ENCODE measurements around the gene L3MBTL4.

Gene L3MBTL4

GRCh38 chr18:6365385-6365784 is 49.3 kb downstream of the L3MBTL4 start:
- H3K36me3 Mint-ChIP-seq, result no peaks in the 10 kb centered on the region
- ATAC-seq (ENCODE audit: low read depth) (no peak), DNase-seq (ENCODE audit: low spot score in 2 of 2) (no peak)
- no peaks in the 10 kb centered on the region for H3K9me3 Mint-ChIP-seq
- H3K4me3 Mint-ChIP-seq, result no peak overlapping the region
- H3K27ac Mint-ChIP-seq, result no peak overlapping the region
- H3K4me1 Mint-ChIP-seq, result peaks cover 2% of the 10 kb centered on the region
- no peaks in the 10 kb centered on the region for H3K27me3 Mint-ChIP-seq

- no peak overlapping the region for H3K27ac Mint-ChIP-seq
- peaks cover 2% of the 10 kb centered on the region for H3K4me1 Mint-ChIP-seq
- DNase-seq (ENCODE audit: low spot score in 2 of 2), result no peak
- no peaks in the 10 kb centered on the region for H3K9me3 Mint-ChIP-seq
- no peak overlapping the region for H3K4me3 Mint-ChIP-seq
- no peaks in the 10 kb centered on the region for H3K27me3 Mint-ChIP-seq
- no peak for ATAC-seq (ENCODE audit: low read depth)
- no peaks in the 10 kb centered on the region for H3K36me3 Mint-ChIP-seq
These were observed 51.5 kb downstream of the L3MBTL4 start for GRCh38 chr18:6363216-6363615.

GRCh38 chr18:6362559-6363129 is 52.1 kb downstream of the L3MBTL4 start:
- no peak overlapping the region for H3K27ac Mint-ChIP-seq
- H3K4me3 Mint-ChIP-seq, result no peak overlapping the region

GRCh38 chr18:6357668-6358067 is 57.0 kb downstream of the L3MBTL4 start:
- Mint-ChIP-seq H3K27me3 (no peaks in the 10 kb centered on the region), H3K4me3 (no peak overlapping the region), H3K36me3 (no peaks in the 10 kb centered on the region), H3K27ac (no peak overlapping the region), H3K9me3 (no peaks in the 10 kb centered on the region), H3K4me1 (no peaks in the 10 kb centered on the region)
- no peak for ATAC-seq (ENCODE audit: low read depth)
- no peak for DNase-seq (ENCODE audit: low spot score in 2 of 2)

More at GRCh38 chr18:6362559-6363129, 52.1 kb downstream of the L3MBTL4 start:
- Mint-ChIP-seq H3K4me1 (peaks cover 2% of the 10 kb centered on the region), H3K9me3 (no peaks in the 10 kb centered on the region), H3K36me3 (no peaks in the 10 kb centered on the region), H3K27me3 (no peaks in the 10 kb centered on the region)
- no peak for DNase-seq (ENCODE audit: low spot score in 2 of 2)
- no peak for ATAC-seq (ENCODE audit: low read depth)

DNA sequence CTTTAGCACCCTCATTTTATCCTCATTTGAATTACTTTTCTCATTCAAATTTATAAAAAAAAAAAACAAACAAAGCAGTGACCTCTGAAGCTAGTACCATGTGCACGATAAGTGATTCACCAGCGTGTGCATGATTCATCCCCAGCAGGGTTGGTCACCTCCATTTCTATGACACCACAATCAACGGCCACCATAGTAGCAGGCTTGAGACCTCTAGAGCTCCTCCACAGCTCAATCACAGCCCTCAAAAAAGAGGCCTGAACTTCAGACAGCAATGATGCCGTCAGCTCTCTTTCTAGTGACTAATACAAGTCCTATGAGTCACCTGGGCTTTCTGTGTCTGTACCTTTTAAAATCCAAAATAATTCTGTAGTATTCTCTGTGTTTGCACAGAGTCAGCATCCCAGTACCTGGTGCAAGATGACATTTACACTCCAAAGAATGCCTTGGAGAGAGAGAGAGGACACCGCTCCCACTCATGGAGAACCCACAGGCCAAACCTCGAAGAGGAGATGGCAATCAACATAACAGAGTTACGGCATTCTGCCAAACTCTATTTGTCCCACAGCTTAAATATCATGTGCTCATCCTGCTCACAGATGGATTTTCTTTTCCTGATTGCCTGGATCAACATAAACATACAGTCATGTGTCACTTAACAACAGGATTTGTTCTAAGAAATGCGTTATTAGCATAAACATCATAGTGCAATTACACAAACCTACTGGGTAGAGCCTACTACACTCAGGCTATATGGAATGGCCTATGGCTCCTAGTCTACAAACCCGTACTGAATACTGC is 58.7 kb downstream of the L3MBTL4 start:
- Mint-ChIP-seq H3K36me3 (no peaks in the 10 kb centered on the region), H3K4me1 (no peaks in the 10 kb centered on the region), H3K27ac (no peak overlapping the region), H3K27me3 (no peaks in the 10 kb centered on the region), H3K4me3 (no peak overlapping the region), H3K9me3 (peaks cover 2% of the 10 kb centered on the region)
- DNase-seq (ENCODE audit: low spot score in 2 of 2) (no peak), ATAC-seq (ENCODE audit: low read depth) (no peak)

GRCh38 chr18:6352275-6352674 is 62.4 kb downstream of the L3MBTL4 start:
- no peak for ATAC-seq (ENCODE audit: low read depth)
- H3K9me3 Mint-ChIP-seq, result peaks cover 2% of the 10 kb centered on the region
- no peak overlapping the region for H3K27ac Mint-ChIP-seq
- DNase-seq (ENCODE audit: low spot score in 2 of 2), result no peak
- H3K36me3 Mint-ChIP-seq, result no peaks in the 10 kb centered on the region
- no peaks in the 10 kb centered on the region for H3K27me3 Mint-ChIP-seq
- no peak overlapping the region for H3K4me3 Mint-ChIP-seq
- H3K4me1 Mint-ChIP-seq, result no peaks in the 10 kb centered on the region

DNA sequence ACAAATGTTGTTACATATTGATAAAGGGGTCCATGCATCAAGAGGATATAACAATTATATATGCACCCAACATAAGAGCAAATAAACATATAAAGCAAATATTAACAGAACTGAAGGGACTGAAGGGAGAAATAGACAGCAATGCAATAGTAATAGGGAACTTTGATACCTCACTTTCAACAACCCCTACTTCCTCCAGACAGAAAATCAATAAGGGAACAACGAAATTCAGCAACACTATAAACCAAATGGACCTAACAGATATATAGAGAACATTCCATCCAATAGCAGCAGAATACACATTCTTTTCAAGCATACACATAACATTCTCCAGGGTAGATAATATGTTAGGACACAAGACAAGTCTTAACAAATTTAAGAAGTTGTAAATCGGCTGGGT is 71.7 kb downstream of the L3MBTL4 start:
- H3K27ac Mint-ChIP-seq, result no peak overlapping the region

DNA sequence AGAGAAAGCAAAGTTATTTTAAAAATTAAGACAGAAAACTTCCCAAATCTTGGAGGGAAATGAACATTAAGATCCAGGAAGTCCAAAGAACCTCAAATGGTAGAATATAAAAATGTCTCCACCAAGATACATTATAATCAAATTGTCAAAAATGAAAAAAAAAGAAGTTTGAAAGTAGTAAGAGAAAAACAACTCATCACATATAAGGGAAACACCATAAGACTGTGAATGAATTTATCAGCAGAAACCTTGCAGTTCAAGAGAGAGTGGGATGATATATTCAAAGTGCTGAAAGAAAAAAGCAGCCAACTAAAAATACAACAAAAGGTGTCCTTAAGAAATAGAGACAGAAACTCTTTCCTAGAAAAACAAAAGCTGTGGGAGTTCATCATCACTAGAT is 73.0 kb downstream of the L3MBTL4 start:
- Mint-ChIP-seq H3K27ac (no peak overlapping the region), H3K27me3 (no peaks in the 10 kb centered on the region), H3K36me3 (peaks cover 2% of the 10 kb centered on the region), H3K9me3 (peaks cover 12% of the 10 kb centered on the region), H3K4me3 (no peak overlapping the region), H3K4me1 (no peaks in the 10 kb centered on the region)
- ATAC-seq (ENCODE audit: low read depth), result no peak
- DNase-seq (ENCODE audit: low spot score in 2 of 2), result no peak

More for the DNA sequence above, 71.7 kb downstream of the L3MBTL4 start:
- H3K36me3 Mint-ChIP-seq, result no peaks in the 10 kb centered on the region
- ATAC-seq (ENCODE audit: low read depth), result no peak
- peaks cover 11% of the 10 kb centered on the region for H3K9me3 Mint-ChIP-seq
- H3K4me1 Mint-ChIP-seq, result no peaks in the 10 kb centered on the region
- H3K4me3 Mint-ChIP-seq, result no peak overlapping the region
- H3K27me3 Mint-ChIP-seq, result no peaks in the 10 kb centered on the region
- no peak for DNase-seq (ENCODE audit: low spot score in 2 of 2)

GRCh38 chr18:6341303-6341702 is 73.4 kb downstream of the L3MBTL4 start:
- peaks cover 12% of the 10 kb centered on the region for H3K9me3 Mint-ChIP-seq
- no peaks in the 10 kb centered on the region for H3K27me3 Mint-ChIP-seq
- H3K36me3 Mint-ChIP-seq, result peaks cover 2% of the 10 kb centered on the region
- no peak overlapping the region for H3K27ac Mint-ChIP-seq
- DNase-seq (ENCODE audit: low spot score in 2 of 2), result no peak
- no peak for ATAC-seq (ENCODE audit: low read depth)
- H3K4me3 Mint-ChIP-seq, result no peak overlapping the region
- H3K4me1 Mint-ChIP-seq, result no peaks in the 10 kb centered on the region

- H3K4me1 Mint-ChIP-seq, result no peaks in the 10 kb centered on the region
- ATAC-seq (ENCODE audit: low read depth) (no peak), DNase-seq (ENCODE audit: low spot score in 2 of 2) (no peak)
- H3K4me3 Mint-ChIP-seq, result no peak overlapping the region
- H3K27me3 Mint-ChIP-seq, result no peaks in the 10 kb centered on the region
- H3K36me3 Mint-ChIP-seq, result peaks cover 2% of the 10 kb centered on the region
- no peak overlapping the region for H3K27ac Mint-ChIP-seq
- peaks cover 13% of the 10 kb centered on the region for H3K9me3 Mint-ChIP-seq
These were observed 74.6 kb downstream of the L3MBTL4 start for GRCh38 chr18:6340121-6340520.

DNA sequence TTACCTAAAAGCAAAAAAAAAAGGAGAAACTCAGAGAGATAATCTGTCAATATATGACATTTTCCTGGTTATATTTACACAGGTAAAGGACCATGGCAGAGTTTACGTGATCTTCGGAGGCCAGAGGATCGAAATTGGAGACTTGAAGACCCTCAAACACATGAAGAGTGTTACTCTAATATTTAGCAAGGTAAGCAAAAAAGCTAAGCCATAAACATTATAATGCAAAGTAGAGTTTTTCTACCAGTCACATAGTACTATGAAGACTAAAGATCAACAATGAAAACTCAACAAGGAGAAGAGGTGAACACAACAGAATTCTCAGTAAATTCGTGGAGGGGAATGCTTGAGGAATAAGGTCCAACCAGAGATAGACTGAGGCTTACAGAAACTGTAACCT is 78.5 kb downstream of the L3MBTL4 start:
- H3K27me3 Mint-ChIP-seq, result no peaks in the 10 kb centered on the region
- H3K4me3 Mint-ChIP-seq, result no peak overlapping the region
- no peaks in the 10 kb centered on the region for H3K4me1 Mint-ChIP-seq
- H3K27ac Mint-ChIP-seq, result no peak overlapping the region
- peaks cover 11% of the 10 kb centered on the region for H3K9me3 Mint-ChIP-seq
- no peak for DNase-seq (ENCODE audit: low spot score in 2 of 2)
- ATAC-seq (ENCODE audit: low read depth), result no peak
- peaks cover 2% of the 10 kb centered on the region for H3K36me3 Mint-ChIP-seq

DNA sequence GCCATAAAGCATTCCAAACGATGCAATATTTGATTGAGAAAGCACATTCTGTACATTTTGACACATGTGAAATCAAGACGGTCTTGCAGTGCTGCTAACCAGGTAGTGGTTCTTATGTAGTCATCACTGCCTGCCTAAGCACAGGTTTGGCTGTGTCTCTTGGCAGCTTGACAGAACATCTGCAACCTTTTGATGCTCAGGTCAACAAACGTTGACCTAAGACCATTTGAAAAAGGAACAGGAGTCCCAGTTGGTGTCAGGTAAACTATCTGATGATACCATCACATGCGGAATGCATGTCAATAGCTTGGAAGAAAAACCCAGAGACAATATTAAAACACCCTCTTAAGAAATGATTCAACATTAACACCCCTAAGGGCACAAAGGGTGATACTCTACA is 80.7 kb downstream of the L3MBTL4 start:
- H3K4me3 Mint-ChIP-seq, result no peak overlapping the region
- peaks cover 4% of the 10 kb centered on the region for H3K36me3 Mint-ChIP-seq
- no peak overlapping the region for H3K27ac Mint-ChIP-seq
- H3K27me3 Mint-ChIP-seq, result no peaks in the 10 kb centered on the region
- DNase-seq (ENCODE audit: low spot score in 2 of 2) (no peak), ATAC-seq (ENCODE audit: low read depth) (no peak)
- H3K4me1 Mint-ChIP-seq, result no peaks in the 10 kb centered on the region
- peaks cover 12% of the 10 kb centered on the region for H3K9me3 Mint-ChIP-seq

DNA sequence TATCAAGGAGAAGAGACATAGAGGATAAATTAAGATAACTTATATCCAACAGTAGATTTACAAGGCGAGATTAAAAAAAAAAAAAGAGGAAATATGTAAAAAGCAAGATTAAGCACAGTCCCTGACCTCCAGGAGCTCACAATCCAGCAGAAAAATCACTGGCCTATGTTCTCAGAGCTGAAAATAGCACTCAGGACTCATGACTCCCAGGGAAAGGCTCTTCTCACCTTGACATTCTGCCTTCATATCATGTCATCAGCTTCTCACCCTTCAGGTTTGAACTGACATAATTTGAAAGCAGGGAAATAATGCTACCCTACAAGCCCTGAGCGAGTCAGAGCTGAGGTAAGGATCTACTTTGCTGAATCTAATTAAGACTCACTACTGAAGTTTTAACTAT is 82.8 kb downstream of the L3MBTL4 start:
- Mint-ChIP-seq H3K4me1 (no peaks in the 10 kb centered on the region), H3K4me3 (no peak overlapping the region), H3K36me3 (peaks cover 4% of the 10 kb centered on the region), H3K27ac (no peak overlapping the region), H3K9me3 (peaks cover 11% of the 10 kb centered on the region), H3K27me3 (no peaks in the 10 kb centered on the region)
- DNase-seq (ENCODE audit: low spot score in 2 of 2), result no peak
- no peak for ATAC-seq (ENCODE audit: low read depth)

DNA sequence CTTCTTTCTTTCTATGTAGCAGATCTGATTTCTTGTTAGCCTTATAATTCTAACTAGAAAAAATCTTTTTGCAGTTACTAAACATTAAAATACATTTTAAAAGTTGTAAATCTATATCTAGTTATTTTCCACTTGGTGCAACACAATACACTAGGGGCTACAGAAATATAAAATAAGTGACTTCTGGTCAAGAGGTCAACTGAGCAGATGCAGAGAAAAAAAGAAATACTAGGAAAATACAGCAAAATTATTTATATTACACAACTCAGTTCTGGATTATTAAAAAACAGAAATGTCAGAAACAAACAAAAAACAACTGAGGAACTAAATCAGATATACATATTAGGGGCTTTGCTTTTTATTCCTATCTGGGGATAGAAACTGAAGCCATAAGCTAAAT is 83.9 kb downstream of the L3MBTL4 start:
- Mint-ChIP-seq H3K4me1 (no peaks in the 10 kb centered on the region), H3K4me3 (no peak overlapping the region), H3K27me3 (no peaks in the 10 kb centered on the region), H3K36me3 (peaks cover 4% of the 10 kb centered on the region), H3K27ac (no peak overlapping the region), H3K9me3 (peaks cover 11% of the 10 kb centered on the region)
- DNase-seq (ENCODE audit: low spot score in 2 of 2) (no peak), ATAC-seq (ENCODE audit: low read depth) (no peak)

DNA sequence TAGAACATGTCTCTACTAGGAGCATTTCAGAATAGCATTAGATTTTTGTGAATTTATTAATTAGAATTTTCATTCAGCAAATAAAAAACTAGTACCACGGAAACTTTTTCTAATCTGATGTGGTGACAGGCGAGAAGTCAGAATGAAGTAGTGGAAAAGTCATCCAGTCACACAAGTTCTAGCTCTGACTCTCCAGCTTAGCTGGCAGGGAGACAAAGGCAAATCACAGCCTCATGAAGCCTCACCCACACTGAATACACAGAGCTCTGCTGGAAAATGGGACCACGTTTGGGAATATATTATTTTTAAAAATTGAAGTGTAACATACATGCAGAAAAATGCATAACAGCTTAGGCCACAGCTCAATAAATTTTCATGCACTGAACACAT is 86.1 kb downstream of the L3MBTL4 start:
- ATAC-seq (ENCODE audit: low read depth) (no peak), DNase-seq (ENCODE audit: low spot score in 2 of 2) (no peak)
- Mint-ChIP-seq H3K36me3 (peaks cover 4% of the 10 kb centered on the region), H3K4me3 (no peak overlapping the region), H3K9me3 (peaks cover 10% of the 10 kb centered on the region), H3K27me3 (no peaks in the 10 kb centered on the region), H3K4me1 (no peaks in the 10 kb centered on the region), H3K27ac (no peak overlapping the region)
